Vagina (tissue), 2 donors: ENCODE measurements around the gene STX16. TPM values are rescaled to one million over a fixed set of nuclear protein-coding genes. Genes with fewer than 3 reads are reported as not detected.

ENCODE experiments used
- DNase-seq, 2 donors: peaks; one replicate each; pipeline ENCODE4 v3.0.0-alpha.2; 2017; ENCODE audit errors: extremely low spot score in 2 of 2
- H3K27ac ChIP-seq: fragments of 200-600 bp; sonication (generic); one replicate; pipeline ENCODE4 v1.5.1; 2019
- H3K27me3 ChIP-seq: fragments of 200-600 bp; sonication (generic); one replicate; pipeline ENCODE4 v1.5.1; 2019
- H3K36me3 ChIP-seq, 2 donors: fragments of 200-600 bp; sonication (generic); one replicate each; pipeline ENCODE4 v1.5.1; 2017 to 2019
- H3K4me1 ChIP-seq: fragments of 200-600 bp; sonication (generic); one replicate; pipeline ENCODE4 v1.5.1; 2019
- H3K4me3 ChIP-seq, 2 donors: fragments of 200-600 bp; sonication (generic); 1 replicate in 1 of 2; 2 replicates in 1 of 2; pipeline ENCODE4 v1.5.1; 2016 to 2019
- H3K9me3 ChIP-seq: fragments of 200-600 bp; sonication (generic); one replicate; pipeline ENCODE4 v1.5.1; 2019
- CTCF ChIP-seq, 3 experiments: fragments of 450-650 bp in 2 of 3; fragments of 200-600 bp in 1 of 3; sonication (generic) in 1 of 3; IDR thresholded peaks; one replicate each; pipeline ENCODE4 v1.5.1; 2017 to 2019; ENCODE audit warnings: antibody characterized with exemption in 3 of 3, mild to moderate bottlenecking in 2 of 3, moderate library complexity in 2 of 3
- POLR2A ChIP-seq, 2 donors: fragments of 450-650 bp; IDR thresholded peaks; one replicate each; pipeline ENCODE4 v1.6.1; 2017; ENCODE audit warnings: antibody characterized with exemption in 2 of 2, mild to moderate bottlenecking in 2 of 2, moderate library complexity in 2 of 2
- POLR2AphosphoS5 ChIP-seq, 2 donors: sonication (generic); formaldehyde crosslinking; IDR thresholded peaks; one replicate each; pipeline ENCODE4 v1.9.0; 2017; ENCODE audit warnings: antibody characterized with exemption in 2 of 2, mild to moderate bottlenecking in 2 of 2, low read depth in 1 of 2; ENCODE audit not compliant: insufficient read depth in 1 of 2
- intact Hi-C: fragments of 100-400 bp; cut with DNase I; formaldehyde crosslinking; loops from one replicate; pipeline ENCODE4 v1.15.1; 2023
- total RNA-seq: library from RNA; depleted of rRNA; stranded (reverse); fragments of >200 nt; gene quantifications from one replicate; pipeline ENCODE4 v1.2.3, GENCODE V29; 2016

Gene STX16
- total RNA-seq, 1 donor from 2014 or later = 49.4 TPM

- Histone ChIP-seq H3K4me1 (no peaks in the 10 kb centered on the region), H3K36me3 (peaks cover 0 to 54% of the 10 kb centered on the region in 2 donors), H3K9me3 (no peaks in the 10 kb centered on the region), H3K27me3 (no peaks in the 10 kb centered on the region), H3K4me3 (no peak overlapping the region), H3K27ac (no peak overlapping the region)
- TF ChIP-seq CTCF (IDR thresholded peaks at IDR 0.05) (no peak), POLR2AphosphoS5 (IDR thresholded peaks at IDR 0.05; ENCODE audit: insufficient read depth in 1 of 2, low read depth in 1 of 2) (no peak), POLR2A (IDR thresholded peaks at IDR 0.05) (no peak)
- intact Hi-C loops = no loop called here
- DNase-seq = no peak
Observed at GRCh38 chr20:58675146-58675584, 24.1 kb downstream of the STX16 start.

- Histone ChIP-seq H3K36me3 (peaks cover 0 to 50% of the 10 kb centered on the region in 2 donors), H3K27ac (no peak overlapping the region), H3K9me3 (no peaks in the 10 kb centered on the region), H3K4me3 (no peak overlapping the region), H3K4me1 (no peaks in the 10 kb centered on the region), H3K27me3 (no peaks in the 10 kb centered on the region)
- intact Hi-C loops = no loop called here
- TF ChIP-seq POLR2A (IDR thresholded peaks at IDR 0.05) = no peak
- TF ChIP-seq POLR2AphosphoS5 (IDR thresholded peaks at IDR 0.05; ENCODE audit: insufficient read depth in 1 of 2, low read depth in 1 of 2) = no peak
- TF ChIP-seq CTCF (IDR thresholded peaks at IDR 0.05) = no peak
- DNase-seq = no peak
Observed at GRCh38 chr20:58675641-58676040, 24.6 kb downstream of the STX16 start.

GRCh38 chr20:58676161-58676560 lies 25.1 kb downstream of the STX16 start:
- intact Hi-C loops = no loop called here
- DNase-seq = no peak
- Histone ChIP-seq H3K27ac (no peak overlapping the region), H3K4me1 (no peaks in the 10 kb centered on the region), H3K36me3 (peaks cover 0 to 45% of the 10 kb centered on the region in 2 donors), H3K4me3 (no peak overlapping the region), H3K27me3 (no peaks in the 10 kb centered on the region), H3K9me3 (no peaks in the 10 kb centered on the region)
- no peak for TF ChIP-seq POLR2AphosphoS5 (IDR thresholded peaks at IDR 0.05; ENCODE audit: insufficient read depth in 1 of 2, low read depth in 1 of 2)
- no peak for TF ChIP-seq POLR2A (IDR thresholded peaks at IDR 0.05)

- Histone ChIP-seq H3K9me3 (no peaks in the 10 kb centered on the region), H3K36me3 (peaks cover 0 to 39% of the 10 kb centered on the region in 2 donors), H3K4me3 (no peak overlapping the region), H3K27me3 (no peaks in the 10 kb centered on the region), H3K4me1 (no peaks in the 10 kb centered on the region), H3K27ac (no peak overlapping the region)
- DNase-seq = no peak
- intact Hi-C loops = no loop called here
- TF ChIP-seq POLR2A (IDR thresholded peaks at IDR 0.05) (no peak), POLR2AphosphoS5 (IDR thresholded peaks at IDR 0.05; ENCODE audit: insufficient read depth in 1 of 2, low read depth in 1 of 2) (no peak), CTCF (IDR thresholded peaks at IDR 0.05) (no peak)
Observed at GRCh38 chr20:58677079-58677604, 26.1 kb downstream of the STX16 start.

- intact Hi-C loops = no loop called here
- Histone ChIP-seq H3K9me3 (no peaks in the 10 kb centered on the region), H3K27me3 (no peaks in the 10 kb centered on the region), H3K4me3 (no peak overlapping the region), H3K36me3 (peaks cover 0 to 32% of the 10 kb centered on the region in 2 donors), H3K4me1 (no peaks in the 10 kb centered on the region), H3K27ac (no peak overlapping the region)
- TF ChIP-seq POLR2A (IDR thresholded peaks at IDR 0.05) (no peak), POLR2AphosphoS5 (IDR thresholded peaks at IDR 0.05; ENCODE audit: insufficient read depth in 1 of 2, low read depth in 1 of 2) (no peak), CTCF (IDR thresholded peaks at IDR 0.05) (no peak)
- no peak for DNase-seq
Observed at GRCh38 chr20:58677808-58678207, 26.7 kb downstream of the STX16 start.
